ENCODE measurements around the gene RGL1.

- no peak for TF ChIP-seq POLR2A (IDR thresholded peaks at IDR 0.05; ENCODE audit: low read depth, low read length)
- no peak for TF ChIP-seq POLR2AphosphoS5 (IDR thresholded peaks at IDR 0.05; ENCODE audit: low read depth, low read length)
- no peak for TF ChIP-seq TAF1 (IDR thresholded peaks at IDR 0.05; ENCODE audit: borderline replicate concordance, low read depth, low read length)
These were observed 16.5 kb downstream of the RGL1 start for GRCh38 chr1:183821309-183821888.
